HG03097 (cell line): ENCODE results near the gene MARCHF10.
"Not testable (repeated sequence)": the region's sequence is repeated elsewhere in the genome, so short reads cannot be mapped to it uniquely, and the experiment has no call there.

Experiments used
- ATAC-seq: cut with Tn5 transposase; IDR thresholded peaks from one replicate; pipeline ENCODE4 v1.9.1; 2021; ENCODE audit not compliant: unreplicated experiment, low FRiP score

Gene MARCHF10, protein sequence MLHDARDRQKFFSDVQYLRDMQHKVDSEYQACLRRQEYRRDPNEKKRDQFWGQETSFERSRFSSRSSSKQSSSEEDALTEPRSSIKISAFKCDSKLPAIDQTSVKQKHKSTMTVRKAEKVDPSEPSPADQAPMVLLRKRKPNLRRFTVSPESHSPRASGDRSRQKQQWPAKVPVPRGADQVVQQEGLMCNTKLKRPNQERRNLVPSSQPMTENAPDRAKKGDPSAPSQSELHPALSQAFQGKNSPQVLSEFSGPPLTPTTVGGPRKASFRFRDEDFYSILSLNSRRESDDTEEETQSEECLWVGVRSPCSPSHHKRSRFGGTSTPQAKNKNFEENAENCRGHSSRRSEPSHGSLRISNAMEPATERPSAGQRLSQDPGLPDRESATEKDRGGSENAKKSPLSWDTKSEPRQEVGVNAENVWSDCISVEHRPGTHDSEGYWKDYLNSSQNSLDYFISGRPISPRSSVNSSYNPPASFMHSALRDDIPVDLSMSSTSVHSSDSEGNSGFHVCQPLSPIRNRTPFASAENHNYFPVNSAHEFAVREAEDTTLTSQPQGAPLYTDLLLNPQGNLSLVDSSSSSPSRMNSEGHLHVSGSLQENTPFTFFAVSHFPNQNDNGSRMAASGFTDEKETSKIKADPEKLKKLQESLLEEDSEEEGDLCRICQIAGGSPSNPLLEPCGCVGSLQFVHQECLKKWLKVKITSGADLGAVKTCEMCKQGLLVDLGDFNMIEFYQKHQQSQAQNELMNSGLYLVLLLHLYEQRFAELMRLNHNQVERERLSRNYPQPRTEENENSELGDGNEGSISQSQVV

DNA sequence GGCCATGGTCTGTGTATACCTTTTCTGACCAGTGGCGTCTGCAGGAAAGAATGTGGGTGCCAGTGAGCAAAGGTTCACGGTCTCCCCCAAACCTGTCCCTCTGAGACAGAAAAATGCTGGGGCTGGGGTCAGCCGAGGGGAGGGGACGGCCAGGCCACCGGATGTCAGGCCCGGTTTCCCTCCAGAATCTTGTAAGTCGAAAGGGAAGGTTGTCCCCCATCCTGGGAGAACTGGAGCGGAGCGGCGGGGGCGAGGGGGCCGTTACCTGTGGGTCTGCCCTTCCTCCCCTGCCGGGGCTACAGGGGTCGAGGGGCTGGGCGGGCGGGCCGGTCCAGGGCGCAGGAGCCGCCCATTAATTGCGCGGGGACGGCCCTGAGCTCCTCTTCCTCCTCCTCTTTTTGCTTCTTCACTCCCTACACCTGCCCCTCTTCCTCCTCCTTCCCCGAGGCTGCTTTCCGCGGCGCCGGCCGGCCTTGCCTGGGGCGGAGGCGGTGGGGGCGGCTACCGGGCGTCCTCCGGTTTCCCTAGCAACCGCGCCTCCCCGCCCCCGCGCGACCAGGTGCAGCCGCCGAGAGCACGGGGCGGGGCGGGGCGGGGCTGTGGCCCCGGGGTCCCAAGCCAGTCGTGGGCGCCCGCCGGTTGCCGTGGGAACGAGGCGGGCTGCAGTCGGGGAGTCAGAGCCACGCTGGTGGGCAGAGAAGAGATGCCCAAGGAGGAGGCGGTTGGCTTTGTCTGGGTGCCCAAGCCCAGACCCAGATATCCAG lies at the start of gene MARCHF10:
MARCHF10 (minus strand) TSS at position 503 of the 764 bp plus-strand sequence. CDS start 6,579 bp downstream, outside the sequence.
- no peak for ATAC-seq

DNA sequence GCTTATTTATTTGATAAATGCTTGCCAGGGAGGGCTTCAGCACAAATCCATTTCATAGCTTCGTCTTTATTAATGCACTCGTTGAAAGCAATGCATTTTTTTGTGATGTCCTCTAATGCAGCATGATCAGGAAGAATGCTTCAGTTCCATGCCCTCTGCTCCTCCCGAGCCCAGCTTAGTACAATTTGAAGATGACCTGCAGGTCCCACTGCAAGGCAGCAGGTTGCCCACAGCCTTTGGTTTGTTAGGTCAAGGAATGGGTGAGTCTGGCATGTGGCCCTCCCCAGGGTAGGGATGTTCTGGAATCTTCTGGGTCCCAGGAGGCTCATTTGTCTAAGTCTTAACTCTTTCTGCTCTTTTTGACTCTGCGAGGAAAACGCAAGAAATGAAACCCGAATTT lies 49.4 kb upstream of the MARCHF10 start:
- no peak for ATAC-seq

- ATAC-seq, result no peak
Observed at GRCh38 chr17:62856594-62856993, 48.5 kb upstream of the MARCHF10 start.

GRCh38 chr17:62855156-62855555 lies 47.0 kb upstream of the MARCHF10 start:
- no peak for ATAC-seq

- no peak for ATAC-seq
Observed at GRCh38 chr17:62854098-62854680, 46.1 kb upstream of the MARCHF10 start.

GRCh38 chr17:62852195-62852594 lies 44.1 kb upstream of the MARCHF10 start:
- no peak for ATAC-seq

GRCh38 chr17:62849591-62850415 lies 41.7 kb upstream of the MARCHF10 start:
- not testable (repeated sequence) for ATAC-seq

DNA sequence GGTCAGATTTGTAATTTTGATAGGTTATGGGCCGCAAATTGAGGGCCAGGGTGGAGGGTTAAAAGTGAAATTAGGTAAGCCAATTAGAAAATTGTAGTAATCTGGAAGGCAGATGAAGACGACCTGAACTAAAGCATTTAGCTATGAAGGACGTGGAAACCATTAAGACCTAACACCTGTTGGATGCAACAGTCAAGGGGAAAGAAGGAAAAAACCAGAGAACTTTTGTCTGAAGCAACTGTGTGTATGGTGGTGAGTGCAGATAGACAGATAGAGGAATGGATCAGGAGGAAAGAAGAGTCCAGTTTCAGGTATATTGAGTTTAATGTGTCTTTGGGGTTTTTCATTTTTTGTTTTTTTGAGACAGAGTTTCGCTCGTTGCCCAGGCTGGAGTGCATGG lies 40.2 kb upstream of the MARCHF10 start:
- no peak for ATAC-seq

GRCh38 chr17:62847426-62847825 lies 39.3 kb upstream of the MARCHF10 start:
- no peak for ATAC-seq

GRCh38 chr17:62840871-62841270 lies 32.8 kb upstream of the MARCHF10 start:
- ATAC-seq, result no peak

DNA sequence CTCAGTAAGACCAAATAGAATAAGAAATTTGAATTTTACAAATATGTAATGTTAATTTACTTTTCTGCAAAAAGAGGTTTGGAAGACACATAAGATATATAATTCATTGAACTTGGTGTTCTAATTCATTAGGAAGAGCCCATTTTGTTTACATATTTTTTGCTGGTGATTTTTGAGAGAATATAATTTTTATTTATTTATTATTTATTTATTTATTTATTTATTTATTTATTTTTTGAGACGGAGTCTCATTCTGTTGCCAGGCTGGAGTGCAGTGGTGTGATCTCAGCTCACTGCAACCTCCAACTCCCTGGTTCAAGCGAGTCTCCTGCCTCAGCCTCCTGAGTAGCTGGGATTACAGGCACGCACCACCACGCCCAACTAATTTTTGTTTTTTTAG lies 25.7 kb upstream of the MARCHF10 start:
- ATAC-seq, result not testable (repeated sequence)

DNA sequence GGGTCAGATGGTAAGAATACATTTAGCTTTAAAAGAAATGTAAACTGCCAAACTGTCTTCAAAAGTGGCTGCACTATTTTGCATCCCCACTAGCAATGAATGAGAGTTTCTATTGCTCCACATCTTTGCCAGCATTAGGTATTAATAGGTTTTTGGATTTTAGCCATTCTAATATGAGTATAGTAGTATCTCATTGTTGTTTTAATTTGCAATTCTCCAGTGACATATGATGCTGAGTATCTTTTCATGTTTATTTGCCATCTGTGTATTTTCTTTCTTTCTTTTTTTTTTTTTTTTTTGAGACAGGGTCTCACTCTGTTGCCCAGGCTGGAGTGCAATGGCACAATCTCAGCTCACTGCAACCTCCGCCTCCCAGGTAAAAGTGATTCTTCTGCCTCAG lies 24.3 kb upstream of the MARCHF10 start:
- ATAC-seq, result no peak

GRCh38 chr17:62831066-62831465 lies 23.0 kb upstream of the MARCHF10 start:
- not testable (repeated sequence) for ATAC-seq

DNA sequence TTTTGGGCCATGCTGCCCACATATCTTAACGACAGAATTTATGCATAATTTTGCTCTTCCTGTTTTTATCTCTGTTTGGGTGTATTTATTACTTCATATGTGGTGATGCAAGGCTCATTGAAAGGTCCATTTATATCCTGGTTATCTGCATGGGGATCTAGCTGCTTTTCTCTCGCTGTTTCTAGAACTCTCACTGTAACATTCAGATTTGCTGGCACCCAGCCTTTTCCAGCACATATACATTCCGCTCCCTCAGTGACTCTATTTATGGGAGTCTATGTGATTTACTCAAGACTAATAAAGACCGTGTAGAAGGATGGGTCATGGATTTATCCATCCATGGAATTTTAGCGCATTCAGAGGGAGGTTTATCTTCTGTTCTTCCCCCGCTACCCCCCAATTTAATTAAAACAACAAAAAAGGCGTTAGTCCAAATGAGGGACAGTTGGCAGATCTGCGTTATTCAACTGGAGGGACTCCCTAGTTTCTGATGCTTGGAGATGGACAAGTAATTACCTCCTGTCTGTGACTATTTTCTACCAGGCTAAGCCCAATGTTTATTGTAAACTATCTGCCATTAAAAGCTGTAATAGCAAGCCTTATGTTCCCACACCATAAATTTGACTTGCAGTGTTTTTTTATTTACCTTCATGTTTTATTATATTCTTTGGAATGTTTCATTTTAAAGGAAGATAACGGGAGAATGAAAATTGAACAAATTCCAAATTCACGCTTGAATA lies 19.8 kb upstream of the MARCHF10 start:
- no peak for ATAC-seq

GRCh38 chr17:62826956-62827355 lies 18.8 kb upstream of the MARCHF10 start:
- no peak for ATAC-seq

- ATAC-seq, result no peak
Observed at GRCh38 chr17:62825182-62825581, 17.1 kb upstream of the MARCHF10 start.

GRCh38 chr17:62824290-62825131 lies 16.4 kb upstream of the MARCHF10 start:
- no peak for ATAC-seq
